Activated T-helper 1 cell treated with anti-CD3 and anti-CD28 coated beads, Interleukin-12 subunit alpha, Interleukin-12 subunit beta, Interleukin-2, Interleukin-4 antibody, amounts not matched to agents 30 ng/mL and 10 ng/mL and 1 ng/mL, durations not matched to agents 14 hours and 24 hours and 36 hours (primary cell): ENCODE data around the gene NPFF. TPM values are rescaled to one million over a fixed set of nuclear protein-coding genes. Genes with fewer than 3 reads are reported as not detected.
"Not testable (repeated sequence)": the region's sequence is repeated elsewhere in the genome, so short reads cannot be mapped to it uniquely, and the experiment has no call there.

Experiments
- DNase-seq: peaks from one replicate; pipeline ENCODE4 v3.0.0; 2021; ENCODE audit warnings: low spot score
- H3K27ac Mint-ChIP-seq: one replicate; pipeline ENCODE4 v1.8.0; 2021; ENCODE audit warnings: mild to moderate bottlenecking, mixed read lengths
- H3K27me3 Mint-ChIP-seq: one replicate; pipeline ENCODE4 v1.8.0; 2022; ENCODE audit warnings: mild to moderate bottlenecking, moderate library complexity, mixed read lengths; ENCODE audit not compliant: insufficient read depth
- H3K36me3 Mint-ChIP-seq: one replicate; pipeline ENCODE4 v1.8.0; 2021; ENCODE audit warnings: low read depth, mixed read lengths
- H3K4me1 Mint-ChIP-seq: one replicate; pipeline ENCODE4 v1.8.0; 2021; ENCODE audit warnings: low read depth, mixed read lengths
- H3K4me3 Mint-ChIP-seq: one replicate; pipeline ENCODE4 v1.8.0; 2021; ENCODE audit warnings: mild to moderate bottlenecking, moderate library complexity, mixed read lengths
- H3K9me3 Mint-ChIP-seq: one replicate; pipeline ENCODE4 v1.8.0; 2021; ENCODE audit warnings: mixed read lengths
- intact Hi-C: fragments of 100-400 bp; cut with micrococcal nuclease; formaldehyde crosslinking; loops from one replicate; pipeline ENCODE4 v1.15.1; 2024
- total RNA-seq: library from RNA; stranded (reverse); gene quantifications from 2 replicates; pipeline ENCODE4 v1.2.3, GENCODE V29; 2022

Gene NPFF
- 0.44 TPM in 1 of 2 replicates, not detected in the other for total RNA-seq

DNA sequence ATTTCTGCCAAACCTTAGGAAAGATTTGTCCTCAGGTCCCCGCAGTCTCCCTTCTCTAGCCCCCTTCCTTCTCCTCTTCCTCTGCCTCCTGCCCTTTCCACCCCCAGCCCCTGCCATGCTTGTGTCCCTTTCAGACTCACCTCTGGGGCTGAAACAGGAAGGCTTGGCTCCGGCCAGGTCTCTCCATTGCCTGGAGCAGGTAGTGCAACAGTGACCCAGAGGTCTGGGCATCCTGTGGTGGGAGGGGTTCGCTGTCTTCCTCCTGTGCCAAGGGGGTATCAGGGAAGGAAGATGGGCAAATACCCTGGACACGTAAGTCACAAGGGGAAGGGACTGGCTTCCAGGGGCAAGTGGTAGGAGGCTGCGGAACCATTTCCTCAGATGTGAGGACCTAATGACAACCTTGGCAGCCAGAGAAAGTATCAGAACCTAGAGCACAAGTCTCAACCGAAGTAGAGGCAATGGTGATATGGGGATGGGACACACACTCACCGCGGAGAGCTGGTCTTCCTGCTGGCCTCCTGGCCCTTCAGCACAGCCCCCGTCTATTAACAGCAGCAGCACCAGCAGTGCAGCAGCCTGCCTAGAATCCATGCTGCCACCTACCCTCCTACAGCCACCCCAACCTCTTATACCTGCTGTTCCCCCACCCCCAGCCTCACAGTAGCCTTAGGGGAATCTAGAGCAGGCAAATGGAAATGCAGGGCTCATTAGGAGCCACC lies at the start of gene NPFF:
Gene NPFF, minus strand, starts transcription at position 604 of the 722 bp plus-strand sequence. Its CDS starts 10 bp downstream, at position 594.
- intact Hi-C loops: no loop called here
- peak within 1 kb of the TSS; percentile 40 for H3K27ac Mint-ChIP-seq
- H3K9me3 Mint-ChIP-seq: no peaks in the 10 kb centered on the region
- no peak for DNase-seq
- H3K27me3 Mint-ChIP-seq: no peaks in the 10 kb centered on the region
- H3K4me3 Mint-ChIP-seq: no peak within 1 kb of the TSS
- peaks cover 9% of the 10 kb centered on the region for H3K36me3 Mint-ChIP-seq
- peaks cover 27% of the 10 kb centered on the region for H3K4me1 Mint-ChIP-seq

DNA sequence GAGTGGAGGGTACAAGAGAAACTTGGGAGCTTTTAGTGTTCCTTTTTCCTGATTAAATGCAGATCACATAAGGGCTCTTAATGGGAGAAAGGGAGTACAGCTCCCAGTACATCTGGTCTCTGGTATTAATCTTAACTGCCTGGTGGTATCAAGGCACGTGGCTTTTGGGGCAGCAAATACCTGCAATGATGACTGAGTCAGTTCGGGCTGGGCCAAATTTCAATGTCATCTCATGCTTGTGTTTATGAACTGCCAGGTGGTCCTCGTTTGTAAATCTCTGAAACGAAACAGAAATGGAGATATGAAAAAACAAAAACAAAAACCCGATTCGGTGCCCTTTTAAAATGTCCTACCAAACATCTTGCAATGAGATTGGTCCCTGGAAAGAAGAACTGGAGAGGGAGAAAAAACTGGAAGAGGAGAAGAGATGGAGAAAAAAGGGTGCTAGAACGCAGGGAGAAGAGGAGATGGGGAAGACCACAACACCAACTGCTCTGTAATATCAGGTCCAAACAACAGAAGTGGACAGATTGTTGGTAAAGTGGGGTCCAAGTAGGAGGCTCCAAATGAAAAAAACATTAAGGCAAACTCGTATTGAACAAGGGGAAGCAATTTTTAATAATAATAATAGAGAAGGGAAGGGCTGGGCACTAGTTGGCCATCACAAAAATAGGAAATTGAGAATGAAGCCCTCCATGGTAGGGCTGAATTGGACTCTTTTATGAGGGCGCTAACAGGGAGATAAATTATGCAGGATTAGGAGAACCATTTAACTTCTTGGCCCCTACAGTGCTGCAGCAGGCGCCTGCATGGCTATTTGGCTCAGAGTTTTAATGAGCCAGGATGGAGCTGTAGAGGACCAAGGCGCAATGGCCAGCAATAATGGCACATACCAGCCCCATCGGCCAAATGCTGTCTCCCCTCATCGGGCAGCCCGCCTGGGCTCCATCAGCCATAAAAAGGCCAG lies 45.4 kb upstream of the NPFF start:
- Mint-ChIP-seq H3K27ac (no peak overlapping the region), H3K9me3 (no peaks in the 10 kb centered on the region), H3K4me3 (no peak overlapping the region), H3K36me3 (peaks cover 11% of the 10 kb centered on the region), H3K4me1 (peaks cover 7% of the 10 kb centered on the region), H3K27me3 (no peaks in the 10 kb centered on the region)
- intact Hi-C loops: no loop called here
- DNase-seq: no peak

GRCh38 chr12:53551889-53552291 lies 44.6 kb upstream of the NPFF start:
- Mint-ChIP-seq H3K27me3 (no peaks in the 10 kb centered on the region), H3K9me3 (no peaks in the 10 kb centered on the region), H3K4me1 (peaks cover 7% of the 10 kb centered on the region), H3K36me3 (peaks cover 11% of the 10 kb centered on the region), H3K4me3 (no peak overlapping the region), H3K27ac (no peak overlapping the region)
- DNase-seq: no peak
- intact Hi-C loops: no loop called here

GRCh38 chr12:53550595-53550994 lies 43.3 kb upstream of the NPFF start:
- H3K4me1 Mint-ChIP-seq: peaks cover 7% of the 10 kb centered on the region
- no peaks in the 10 kb centered on the region for H3K27me3 Mint-ChIP-seq
- no peak overlapping the region for H3K4me3 Mint-ChIP-seq
- DNase-seq: no peak
- no peak overlapping the region for H3K27ac Mint-ChIP-seq
- peaks cover 11% of the 10 kb centered on the region for H3K36me3 Mint-ChIP-seq
- intact Hi-C loops: no loop called here
- H3K9me3 Mint-ChIP-seq: no peaks in the 10 kb centered on the region

GRCh38 chr12:53550131-53550530 lies 42.8 kb upstream of the NPFF start:
- DNase-seq, H3K27me3 Mint-ChIP-seq, intact Hi-C loops, H3K4me3 Mint-ChIP-seq, H3K4me1 Mint-ChIP-seq, H3K9me3 Mint-ChIP-seq, H3K27ac Mint-ChIP-seq: not testable (repeated sequence)
- H3K36me3 Mint-ChIP-seq: peaks cover 11% of the 10 kb centered on the region

GRCh38 chr12:53548354-53548753 lies 41.1 kb upstream of the NPFF start:
- H3K27me3 Mint-ChIP-seq, H3K27ac Mint-ChIP-seq, H3K4me3 Mint-ChIP-seq, DNase-seq, intact Hi-C loops, H3K9me3 Mint-ChIP-seq: not testable (repeated sequence)
- peaks cover 14% of the 10 kb centered on the region for H3K36me3 Mint-ChIP-seq
- H3K4me1 Mint-ChIP-seq: peaks cover 17% of the 10 kb centered on the region

DNA sequence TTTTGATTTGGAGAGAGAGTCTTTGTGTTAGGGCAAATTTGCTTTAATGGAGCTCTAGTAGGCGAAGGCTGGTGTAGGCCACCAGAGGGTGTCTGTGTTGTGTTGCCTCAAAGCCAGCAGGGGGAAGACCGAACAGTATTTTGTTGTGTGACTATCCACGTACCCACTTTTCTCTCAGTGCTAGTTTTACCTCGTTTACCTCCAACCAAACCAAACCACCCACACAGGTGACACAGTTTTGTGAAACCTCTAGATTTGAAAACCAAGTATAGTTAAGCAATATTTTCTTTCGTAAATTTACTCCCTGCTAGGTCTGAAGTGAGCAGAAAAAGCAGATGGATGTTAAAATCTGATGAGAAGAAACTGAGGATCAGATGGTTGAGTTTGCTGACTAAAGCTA lies 36.3 kb upstream of the NPFF start:
- peak; percentile 38 for DNase-seq
- Mint-ChIP-seq H3K36me3 (peaks cover 12% of the 10 kb centered on the region), H3K4me3 (no peak overlapping the region), H3K27ac (peak overlapping the region; percentile 75), H3K4me1 (peaks cover 13% of the 10 kb centered on the region), H3K9me3 (no peaks in the 10 kb centered on the region), H3K27me3 (no peaks in the 10 kb centered on the region)
- intact Hi-C loops: loop anchor here (1.0 to 5.0 kb wide), 5 partner anchors 17 to 203 kb away; partner anchors contain the start of genes ATF7 and ATP5MC2

DNA sequence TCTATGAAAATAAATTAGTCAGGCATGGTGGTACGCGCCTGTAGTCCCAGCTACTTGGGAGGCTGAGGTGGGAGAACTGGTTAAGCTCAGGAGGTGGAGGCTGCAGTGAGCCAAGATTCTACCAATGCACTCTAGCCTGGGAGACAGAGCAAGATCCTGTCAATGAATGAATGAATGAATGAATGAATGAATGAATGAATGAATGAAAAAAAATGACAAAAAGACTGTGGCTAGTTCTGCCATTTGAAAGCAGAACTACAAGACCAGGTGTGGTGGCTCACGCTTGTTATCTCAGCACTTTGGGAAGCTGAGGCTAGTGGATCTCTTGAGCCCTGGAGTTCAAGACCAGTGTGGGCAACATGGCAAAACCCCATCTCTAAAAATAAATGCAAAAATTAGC lies 32.2 kb upstream of the NPFF start:
- Mint-ChIP-seq H3K9me3 (no peaks in the 10 kb centered on the region), H3K27ac (no peak overlapping the region), H3K4me1 (peaks cover 13% of the 10 kb centered on the region), H3K36me3 (peaks cover 17% of the 10 kb centered on the region), H3K27me3 (no peaks in the 10 kb centered on the region), H3K4me3 (no peak overlapping the region)
- DNase-seq: no peak
- intact Hi-C loops: no loop called here

DNA sequence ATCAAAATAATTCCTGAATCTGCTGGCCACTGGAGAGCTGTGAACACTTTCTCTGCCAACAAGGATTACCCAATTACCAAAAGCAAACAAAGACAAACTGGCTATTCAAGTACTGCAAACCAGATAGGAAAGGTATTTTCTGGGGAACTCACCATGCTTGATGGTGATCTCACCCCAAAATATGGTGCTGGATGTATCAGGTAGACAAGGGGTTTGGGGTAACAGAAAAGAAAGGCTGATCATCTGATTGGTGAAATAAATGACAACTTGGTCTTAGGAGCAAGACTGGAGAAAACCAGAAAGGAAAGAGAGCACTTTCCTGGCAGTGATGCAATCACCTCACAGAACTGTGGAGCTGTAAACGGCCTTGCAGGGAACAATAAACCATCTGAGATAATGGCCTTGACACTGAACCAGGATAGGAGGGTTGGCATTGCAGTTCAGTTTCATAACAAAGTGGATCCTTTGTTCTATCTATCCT lies 31.0 kb upstream of the NPFF start:
- Mint-ChIP-seq H3K9me3 (no peaks in the 10 kb centered on the region), H3K27me3 (no peaks in the 10 kb centered on the region), H3K4me3 (no peak overlapping the region), H3K4me1 (peaks cover 1% of the 10 kb centered on the region), H3K36me3 (peaks cover 21% of the 10 kb centered on the region), H3K27ac (no peak overlapping the region)
- intact Hi-C loops: no loop called here
- DNase-seq: no peak

GRCh38 chr12:53536962-53537361 lies 29.7 kb upstream of the NPFF start:
- intact Hi-C loops: no loop called here

GRCh38 chr12:53533471-53533870 lies 26.2 kb upstream of the NPFF start:
- intact Hi-C loops: no loop called here
- Mint-ChIP-seq H3K36me3 (peaks cover 29% of the 10 kb centered on the region), H3K4me1 (no peaks in the 10 kb centered on the region), H3K27ac (no peak overlapping the region), H3K27me3 (no peaks in the 10 kb centered on the region), H3K9me3 (no peaks in the 10 kb centered on the region), H3K4me3 (no peak overlapping the region)
- DNase-seq: no peak

More at GRCh38 chr12:53536962-53537361, 29.7 kb upstream of the NPFF start:
- no peak for DNase-seq
- no peaks in the 10 kb centered on the region for H3K27me3 Mint-ChIP-seq
- no peak overlapping the region for H3K4me3 Mint-ChIP-seq
- peaks cover 25% of the 10 kb centered on the region for H3K36me3 Mint-ChIP-seq
- H3K4me1 Mint-ChIP-seq: no peaks in the 10 kb centered on the region
- H3K9me3 Mint-ChIP-seq: no peaks in the 10 kb centered on the region
- H3K27ac Mint-ChIP-seq: no peak overlapping the region

DNA sequence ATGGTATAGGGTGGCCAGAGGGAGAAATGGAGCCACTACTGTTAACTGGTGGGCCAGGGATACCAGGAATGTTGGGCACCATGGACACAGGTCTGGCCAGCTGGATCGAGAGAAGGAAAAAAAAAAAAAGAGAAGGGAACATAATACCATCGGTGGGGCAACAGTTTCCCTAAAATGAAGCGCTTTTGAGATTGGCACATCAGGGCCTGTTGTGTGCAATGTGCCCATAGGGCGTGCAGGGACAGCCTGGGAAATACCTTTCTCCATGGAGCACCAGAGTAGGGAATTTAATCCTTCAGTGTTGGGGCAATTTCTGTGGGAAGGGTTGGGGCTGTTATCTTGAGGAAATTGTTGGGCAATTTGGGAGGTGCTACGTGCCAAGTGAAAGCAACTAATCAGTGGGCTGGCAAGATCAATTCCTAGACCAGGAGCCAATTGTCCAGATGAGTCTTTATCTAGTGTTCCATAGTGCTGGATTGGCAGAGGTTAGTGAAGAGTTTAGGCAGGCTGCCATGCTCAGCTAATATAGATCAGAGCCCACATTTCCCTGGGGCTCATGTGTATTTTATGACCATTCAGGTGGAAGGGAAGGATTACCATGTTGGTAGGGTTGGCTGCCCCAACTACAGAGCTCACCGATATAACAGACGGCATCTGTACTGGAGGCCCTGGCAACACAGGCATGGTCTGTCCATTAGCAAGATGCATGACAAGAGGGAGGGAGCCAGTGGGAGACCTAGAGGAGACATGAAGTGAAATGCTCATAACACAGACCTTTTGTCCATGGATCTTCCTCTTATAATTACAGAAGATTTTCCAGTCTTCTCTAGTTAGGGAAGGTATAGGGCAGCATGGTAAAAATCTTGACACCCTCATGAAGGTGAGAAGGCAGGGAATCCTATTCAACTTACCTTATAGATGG lies 25.5 kb upstream of the NPFF start:
- Mint-ChIP-seq H3K4me1 (no peaks in the 10 kb centered on the region), H3K27me3 (no peaks in the 10 kb centered on the region), H3K36me3 (peaks cover 29% of the 10 kb centered on the region), H3K9me3 (no peaks in the 10 kb centered on the region), H3K27ac (no peak overlapping the region), H3K4me3 (no peak overlapping the region)
- DNase-seq: no peak
- intact Hi-C loops: no loop called here
